HG02885 (cell line): Measurements from ENCODE around the gene FJX1.
"Not testable (repeated sequence)": the region's sequence is repeated elsewhere in the genome, so short reads cannot be mapped to it uniquely, and the experiment has no call there.

Source experiments
- ATAC-seq: cut with Tn5 transposase; IDR thresholded peaks from one replicate; pipeline ENCODE4 v1.9.1; 2021; ENCODE audit warnings: mild to moderate bottlenecking; ENCODE audit not compliant: unreplicated experiment, poor library complexity

FJX1 gene

DNA sequence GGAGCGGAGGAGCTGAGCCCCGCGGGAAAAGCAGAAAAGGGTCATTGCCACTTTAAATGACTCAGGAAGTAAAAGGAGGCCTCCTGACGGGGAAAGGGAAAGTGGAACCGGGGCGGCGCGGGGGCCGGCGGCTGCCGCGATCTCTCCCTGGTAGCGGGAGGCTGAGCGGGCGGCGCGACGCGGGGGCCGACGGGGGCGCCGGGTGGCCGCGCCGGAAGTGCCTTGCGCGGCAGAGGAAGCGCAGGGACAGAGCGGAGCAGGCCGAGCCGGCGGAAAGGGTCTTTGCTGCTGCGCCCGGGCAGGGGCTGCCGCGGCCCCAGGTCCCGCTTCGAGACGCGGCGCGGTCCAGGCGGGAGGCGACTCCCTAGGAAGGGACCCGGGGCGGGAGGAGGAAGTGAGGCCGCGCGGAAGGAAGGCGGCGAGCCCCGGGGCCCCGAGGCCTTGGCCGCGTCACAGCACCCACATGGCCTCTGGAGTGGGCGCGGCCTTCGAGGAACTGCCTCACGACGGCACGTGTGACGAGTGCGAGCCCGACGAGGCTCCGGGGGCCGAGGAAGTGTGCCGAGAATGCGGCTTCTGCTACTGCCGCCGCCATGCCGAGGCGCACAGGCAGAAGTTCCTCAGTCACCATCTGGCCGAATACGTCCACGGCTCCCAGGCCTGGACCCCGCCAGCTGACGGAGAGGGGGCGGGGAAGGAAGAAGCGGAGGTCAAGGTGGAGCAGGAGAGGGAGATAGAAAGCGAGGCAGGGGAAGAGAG is 44.6 kb downstream of the FJX1 start, which contains the start of gene TRIM44:
TSS of gene TRIM44 (plus strand) at position 127 of the 759 bp plus-strand sequence. CDS start at position 464, 337 bp downstream.
- peak; percentile 94 for ATAC-seq

DNA sequence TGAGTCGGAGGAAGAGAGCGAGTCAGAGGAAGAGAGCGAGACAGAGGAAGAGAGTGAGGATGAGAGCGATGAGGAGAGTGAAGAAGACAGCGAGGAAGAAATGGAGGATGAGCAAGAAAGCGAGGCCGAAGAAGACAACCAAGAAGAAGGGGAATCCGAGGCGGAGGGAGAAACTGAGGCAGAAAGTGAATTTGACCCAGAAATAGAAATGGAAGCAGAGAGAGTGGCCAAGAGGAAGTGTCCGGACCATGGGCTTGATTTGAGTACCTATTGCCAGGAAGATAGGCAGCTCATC is 45.1 kb downstream of the FJX1 start:
- no peak for ATAC-seq

DNA sequence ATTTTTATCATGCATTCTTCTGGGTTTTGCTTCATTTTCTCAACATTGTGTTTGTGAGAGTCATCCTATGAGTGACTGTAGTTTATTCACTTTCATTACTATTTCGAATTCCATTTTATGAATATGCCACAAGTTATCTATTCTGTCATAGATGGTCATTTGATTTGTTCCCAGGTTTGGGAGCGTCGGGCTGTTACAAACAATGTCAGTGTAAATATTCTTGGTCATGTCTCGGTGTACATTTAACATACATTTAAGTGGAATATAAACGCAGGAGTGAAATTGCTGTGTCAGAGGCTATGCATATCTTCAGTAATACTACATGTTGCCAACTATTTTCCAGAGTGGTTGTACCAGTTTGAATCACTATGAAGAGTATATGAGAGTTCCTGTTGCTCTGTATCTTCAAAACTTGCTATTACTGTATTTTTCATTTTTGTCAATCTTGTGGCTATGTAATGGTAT is 46.7 kb downstream of the FJX1 start:
- ATAC-seq: no peak

GRCh38 chr11:35667257-35667656 is 49.0 kb downstream of the FJX1 start:
- ATAC-seq: no peak

- not testable (repeated sequence) for ATAC-seq
These were observed 50.1 kb downstream of the FJX1 start for GRCh38 chr11:35668350-35668749.
